KG1 (cell line): ENCODE measurements around the gene PLA2G4A.

Experiments
- DNase-seq: peaks from one replicate; lab custom pipeline; 2025; lab: John Stamatoyannopoulos, UW

PLA2G4A gene

DNA sequence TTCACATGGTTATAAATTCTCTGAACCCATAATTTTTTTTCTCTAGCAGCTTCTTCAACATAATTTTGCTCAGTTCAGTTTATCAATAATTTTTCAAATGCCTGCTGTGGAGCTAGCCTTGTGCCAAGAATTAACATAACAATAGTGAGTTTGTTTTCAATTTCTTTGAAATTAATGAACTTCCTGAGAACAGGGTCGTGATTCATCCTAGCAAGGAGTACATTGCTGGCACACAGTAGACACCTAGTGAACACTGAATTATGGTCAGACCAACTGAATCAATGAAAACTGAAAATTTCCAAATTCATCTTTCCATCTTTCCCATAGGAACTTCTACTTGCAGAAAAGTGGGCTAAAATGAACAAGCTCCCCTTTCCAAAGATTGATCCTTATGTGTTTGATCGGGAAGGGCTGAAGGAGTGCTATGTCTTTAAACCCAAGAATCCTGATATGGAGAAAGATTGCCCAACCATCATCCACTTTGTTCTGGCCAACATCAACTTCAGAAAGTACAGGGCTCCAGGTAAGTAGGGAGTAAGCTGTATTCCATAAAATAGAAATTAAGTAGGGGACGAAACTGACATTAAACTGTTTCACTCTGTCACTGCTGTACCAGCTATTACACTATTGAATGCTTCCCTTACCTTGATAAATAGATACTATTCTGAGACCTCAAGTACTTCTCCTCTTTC is 148.7 kb downstream of the PLA2G4A start:
- no peak for DNase-seq

- no peak for DNase-seq
Measured at GRCh38 chr1:186978596-186979556, 150.1 kb downstream of the PLA2G4A start.

DNA sequence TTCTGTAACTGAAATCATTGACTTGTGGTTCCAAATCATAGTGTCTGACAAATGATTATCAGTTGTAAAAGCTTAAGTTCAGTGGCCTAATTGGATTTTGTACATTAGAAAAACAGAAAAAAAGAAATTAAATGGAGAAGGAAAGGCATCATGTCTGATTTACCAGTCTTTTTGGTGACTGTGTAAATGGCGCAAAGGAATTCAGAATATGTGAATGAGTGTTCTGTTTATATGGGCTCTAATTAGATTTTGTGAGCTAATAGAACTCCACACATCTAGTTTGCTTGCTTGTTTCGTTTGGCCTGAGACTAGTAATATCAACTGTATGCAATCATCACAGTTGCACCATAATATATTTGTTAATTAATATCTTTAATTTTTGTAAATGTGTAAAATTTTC is 151.7 kb downstream of the PLA2G4A start:
- no peak for DNase-seq

GRCh38 chr1:186982116-186982515 is 153.4 kb downstream of the PLA2G4A start:
- no peak for DNase-seq

DNA sequence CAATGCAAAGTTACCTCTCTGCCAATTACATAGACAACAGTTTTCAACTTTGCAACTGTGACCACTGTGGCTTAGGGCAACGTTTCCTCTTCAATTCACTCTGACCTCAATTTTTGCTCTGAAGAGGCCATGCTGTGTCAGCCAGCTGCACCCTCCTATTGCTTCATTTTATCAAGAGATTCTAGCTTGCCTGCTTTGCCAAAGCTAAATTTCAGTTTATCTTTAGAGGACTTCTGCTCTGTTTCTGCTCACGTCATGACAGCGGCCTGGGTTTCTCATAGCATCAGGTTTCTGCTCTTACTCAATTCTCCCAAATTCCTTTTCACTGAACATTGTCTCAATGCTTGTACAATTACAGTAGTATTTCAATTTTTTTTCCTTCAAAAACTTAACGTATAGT is 154.6 kb downstream of the PLA2G4A start:
- DNase-seq = no peak

GRCh38 chr1:186984959-186985358 is 156.2 kb downstream of the PLA2G4A start:
- no peak for DNase-seq

DNA sequence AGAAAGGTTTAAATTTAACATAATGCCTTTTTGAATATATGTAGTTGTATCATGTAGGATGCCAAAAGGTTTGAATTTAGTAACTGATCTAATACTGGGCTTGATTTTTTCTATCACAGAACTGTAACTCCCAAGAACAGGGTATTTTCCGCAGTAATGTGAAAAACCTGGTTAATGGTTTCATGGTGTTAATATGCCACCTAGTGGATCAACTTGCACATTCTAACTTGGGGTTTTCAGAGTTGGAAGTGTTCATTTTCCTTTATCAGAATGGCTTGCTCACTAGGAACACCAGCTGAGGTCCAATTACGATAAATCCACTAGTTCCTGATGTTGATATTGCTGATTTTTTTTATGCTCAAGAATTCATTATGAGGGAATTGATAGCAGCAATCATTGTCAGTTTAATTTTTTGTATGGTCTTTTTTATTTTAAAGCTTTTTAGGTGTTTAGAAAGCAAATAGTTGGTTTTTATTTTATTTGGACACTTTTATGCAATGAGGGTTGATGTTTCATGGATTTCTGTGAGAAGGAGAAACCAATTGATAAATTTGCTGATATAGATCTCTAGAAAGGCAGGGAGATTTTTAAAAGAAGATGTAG is 157.2 kb downstream of the PLA2G4A start:
- peak; percentile 16 for DNase-seq

DNA sequence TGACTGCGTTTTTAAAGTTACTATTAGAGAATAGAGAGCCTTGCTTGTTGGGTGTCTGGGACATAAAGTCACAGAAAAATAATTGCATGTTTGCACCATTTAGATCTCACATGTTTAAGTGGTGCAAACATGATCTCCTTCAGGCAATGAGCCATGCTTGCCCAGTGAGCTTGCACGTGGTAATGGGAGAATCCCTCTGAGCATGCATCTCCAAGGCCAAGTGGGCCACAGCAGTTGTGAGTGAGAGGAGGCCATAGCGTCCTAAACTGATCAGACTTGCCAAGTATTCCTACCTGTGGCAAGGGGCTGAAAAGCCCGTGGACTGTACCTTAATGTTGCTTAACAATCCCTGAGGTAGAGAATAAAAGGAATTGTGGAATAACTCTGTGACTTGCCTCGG is 158.3 kb downstream of the PLA2G4A start:
- DNase-seq = no peak

DNA sequence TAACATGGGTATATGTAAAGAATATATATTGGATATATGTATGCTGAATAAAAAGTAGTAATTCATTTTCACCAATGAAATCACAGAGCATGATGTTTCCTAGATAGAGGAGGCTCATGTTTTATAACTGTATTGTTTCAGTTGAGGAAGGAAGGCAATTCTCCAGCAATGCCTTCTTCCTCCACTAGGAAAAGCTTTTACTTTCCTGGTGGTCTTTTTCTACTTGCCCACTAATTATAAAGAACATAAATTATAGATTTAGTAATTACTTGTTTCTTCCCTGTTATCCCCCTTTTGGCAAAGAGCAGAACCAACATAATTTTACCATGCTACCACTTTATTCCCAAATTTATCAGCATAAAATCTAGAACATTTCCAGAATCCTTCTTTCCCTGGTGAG is 159.0 kb downstream of the PLA2G4A start:
- DNase-seq = no peak

- DNase-seq = no peak
Measured at GRCh38 chr1:186993996-186994395, 165.2 kb downstream of the PLA2G4A start.

GRCh38 chr1:186994897-186995296 is 166.1 kb downstream of the PLA2G4A start:
- no peak for DNase-seq

DNA sequence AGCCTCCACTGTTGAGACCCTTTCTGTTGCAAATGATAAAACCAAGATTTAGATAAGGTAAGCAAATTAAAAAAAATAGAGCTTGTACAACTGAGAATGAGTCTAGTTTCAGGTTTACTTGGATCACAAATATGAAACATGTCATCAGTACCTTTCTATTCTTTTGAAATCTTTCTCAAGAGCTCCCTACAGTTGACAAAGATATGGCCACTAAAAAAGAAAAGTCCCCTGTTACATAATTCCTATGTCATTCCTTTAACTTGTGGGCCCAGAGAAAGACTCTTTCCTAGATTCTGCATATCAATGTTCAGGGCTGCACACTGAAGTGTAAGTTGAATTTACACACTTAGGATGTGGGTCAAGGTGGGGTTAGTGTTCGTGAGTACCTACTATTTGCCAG is 168.1 kb downstream of the PLA2G4A start:
- DNase-seq = no peak

DNA sequence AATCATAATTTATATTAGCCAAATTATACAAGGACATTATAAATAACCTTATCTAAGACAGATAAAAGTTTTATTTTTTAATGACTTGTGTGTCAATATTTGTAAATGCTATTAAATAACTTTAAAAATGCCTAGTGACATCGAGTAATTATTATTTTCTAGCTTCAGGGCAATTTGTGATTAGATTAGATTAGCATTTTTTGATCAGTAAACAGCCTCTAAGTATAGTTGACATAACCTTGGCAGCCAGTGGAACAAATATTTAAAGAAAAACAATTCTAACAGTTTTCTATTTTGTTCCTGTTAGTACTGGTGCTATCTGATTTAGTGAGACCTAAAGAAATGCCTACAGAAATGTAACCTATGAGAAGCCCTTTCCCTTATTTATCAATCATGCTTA is 169.1 kb downstream of the PLA2G4A start:
- no peak for DNase-seq

DNA sequence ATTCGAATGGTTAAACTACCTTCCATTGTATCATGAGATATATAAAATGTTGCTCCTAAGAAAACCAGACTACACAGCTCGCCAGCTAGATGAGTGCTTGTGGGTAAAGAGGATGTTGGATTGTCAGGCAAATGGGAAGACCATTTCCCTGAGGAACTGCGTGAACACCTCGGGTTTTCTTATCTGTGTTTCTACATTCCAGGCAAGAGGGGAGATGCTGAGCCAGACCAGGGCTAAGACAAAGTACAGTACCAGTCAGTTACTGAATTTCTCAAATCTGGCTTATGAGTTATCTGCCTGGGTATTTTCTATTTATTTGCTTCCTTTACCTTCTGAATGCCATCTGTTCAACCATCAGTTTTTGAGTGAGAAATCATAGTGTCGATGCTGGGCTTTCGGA is 170.8 kb downstream of the PLA2G4A start:
- DNase-seq = no peak

DNA sequence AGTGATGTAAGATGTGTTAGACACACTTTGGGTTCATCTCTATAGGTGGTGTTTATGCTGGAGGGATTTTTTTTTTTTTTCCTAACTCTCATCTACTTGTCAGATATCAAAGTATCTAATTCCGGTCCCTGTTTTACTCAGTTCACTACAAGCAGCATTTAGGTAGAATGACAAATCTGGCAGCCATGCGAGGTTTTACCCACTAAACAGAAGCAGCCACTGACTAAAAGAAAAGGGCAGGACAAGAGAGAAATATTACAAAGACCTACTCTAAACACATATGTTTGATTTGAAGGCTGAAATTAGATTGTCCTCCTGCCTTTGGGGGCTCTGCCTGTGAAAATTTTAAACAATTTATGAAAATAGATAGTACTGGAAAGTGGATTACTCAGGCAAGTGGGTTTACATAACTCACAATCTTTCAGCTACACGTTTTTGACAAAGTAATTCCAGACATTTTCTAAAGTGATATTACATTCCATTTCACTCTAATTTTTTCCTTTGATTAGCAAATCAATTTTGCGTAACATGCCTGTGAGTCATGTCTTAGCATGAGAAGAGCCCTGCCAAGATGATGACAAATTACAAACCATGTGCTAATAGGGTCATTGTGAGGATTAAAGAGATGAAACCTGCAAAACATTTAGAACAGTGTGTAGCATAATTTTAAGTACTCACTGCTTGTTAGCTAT is 172.6 kb downstream of the PLA2G4A start:
- no peak for DNase-seq

- DNase-seq = no peak
Measured at GRCh38 chr1:187003353-187003752, 174.6 kb downstream of the PLA2G4A start.

GRCh38 chr1:187006896-187007295 is 178.1 kb downstream of the PLA2G4A start:
- DNase-seq = no peak

- DNase-seq = no peak
Measured at GRCh38 chr1:187009320-187009719, 180.6 kb downstream of the PLA2G4A start.

- DNase-seq = no peak
Measured at GRCh38 chr1:187010571-187011309, 182.0 kb downstream of the PLA2G4A start.

DNA sequence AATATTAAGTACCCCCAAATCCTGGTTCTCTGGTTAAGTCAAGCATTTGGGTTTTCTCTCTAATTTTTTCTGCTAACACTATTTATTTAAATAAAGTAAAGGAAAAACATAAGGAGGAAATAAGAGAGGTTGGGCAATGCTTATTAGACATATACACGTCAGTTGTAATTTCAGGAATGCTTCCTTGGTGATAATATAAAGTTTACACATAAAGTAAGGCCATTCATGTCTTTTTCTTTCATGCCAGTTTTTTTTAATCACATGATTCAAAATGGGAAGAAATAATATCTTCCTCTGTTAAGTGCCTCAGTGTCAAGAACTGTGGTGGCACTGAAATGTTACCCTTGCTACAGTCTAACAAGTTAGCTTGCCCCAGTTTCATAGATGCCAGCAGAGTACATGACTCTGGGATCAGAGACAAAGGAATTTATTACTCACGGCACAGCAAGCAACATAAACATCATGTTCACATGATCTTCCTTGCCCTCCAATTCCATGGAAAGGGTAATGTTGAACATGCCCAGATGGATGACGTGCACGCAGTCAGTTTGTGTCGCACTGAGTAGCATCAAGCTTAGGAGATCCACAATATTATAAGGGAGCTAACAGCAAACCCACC is 184.9 kb downstream of the PLA2G4A start:
- DNase-seq = no peak

DNA sequence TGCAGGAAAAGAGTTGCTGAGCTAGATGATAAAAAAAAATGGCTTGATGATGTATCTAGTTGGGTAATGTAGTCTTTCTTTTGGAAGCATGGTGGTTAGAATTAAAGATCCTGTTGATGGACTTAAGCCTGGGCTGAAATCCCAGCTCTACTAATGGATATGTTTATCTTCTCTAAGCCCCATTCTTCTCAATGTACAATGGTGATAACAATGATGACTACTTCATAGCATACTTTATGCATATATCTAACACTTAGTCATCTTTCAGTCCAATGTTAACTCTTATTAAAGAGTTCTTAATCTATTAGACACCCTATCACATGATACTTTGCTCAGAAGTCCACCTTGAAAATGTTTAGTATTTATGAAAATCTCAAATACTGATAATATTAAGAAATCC is 189.5 kb downstream of the PLA2G4A start:
- no peak for DNase-seq
